Stimulated activated CD8-positive, alpha-beta memory T cell treated with anti-CD3 and anti-CD28 coated beads, Interleukin-4, amount 100 ng/mL, for 48 hours (primary cell): ENCODE measurements around the gene MRPS2.
A peak's percentile ranks its signal among the peaks of the same experiment; 100 is the strongest.
"Not testable (repeated sequence)": the region's sequence is repeated elsewhere in the genome, so short reads cannot be mapped to it uniquely, and the experiment has no call there.

Experiments
- DNase-seq: peaks from one replicate; pipeline ENCODE4 v3.0.0-alpha.2; 2020

The MRPS2 gene

DNA sequence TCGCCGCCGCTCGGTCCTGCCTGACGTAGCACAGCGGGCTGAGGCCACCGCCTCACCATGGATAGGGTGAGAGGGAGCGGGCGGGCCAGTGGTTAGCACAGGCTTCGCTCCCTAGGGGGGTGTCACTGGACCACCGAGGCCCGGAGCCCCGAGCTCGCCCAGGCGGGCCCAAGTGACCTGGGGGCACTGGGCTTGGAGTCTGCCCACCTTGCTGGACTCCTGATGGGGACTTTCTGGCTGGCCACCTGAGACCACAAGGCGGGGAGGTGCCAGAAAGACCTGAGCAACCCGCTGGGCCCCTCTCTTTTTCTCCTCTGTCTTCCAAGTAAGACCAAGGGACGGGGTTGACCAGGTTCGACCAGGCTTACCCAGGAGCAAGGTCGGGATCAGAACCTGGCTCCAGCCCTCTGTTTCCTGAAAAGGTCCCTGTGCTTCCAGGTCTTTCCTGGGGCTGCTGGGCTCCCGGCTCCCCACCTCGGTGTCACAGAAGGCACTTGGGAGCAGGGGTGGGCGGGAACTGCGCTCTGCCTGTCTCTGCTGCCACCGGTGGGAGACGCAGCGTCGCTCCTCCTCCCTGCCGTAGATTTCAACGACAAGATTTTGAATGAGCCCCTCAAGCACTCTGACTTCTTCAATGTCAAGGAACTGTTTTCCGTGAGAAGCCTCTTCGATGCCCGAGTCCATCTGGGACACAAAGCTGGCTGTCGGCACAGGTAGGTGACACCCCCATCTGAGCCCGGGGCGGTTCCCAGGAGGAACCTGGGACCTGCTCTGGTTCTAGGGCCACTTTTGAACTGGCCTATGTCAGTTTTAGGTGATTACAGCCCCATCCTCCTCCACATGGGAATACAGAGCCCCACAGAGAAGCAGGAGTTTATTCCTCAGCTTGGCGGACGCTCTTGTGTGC, 1.0 kb downstream of the MRPS2 start:
- peak; percentile 77 for DNase-seq

DNA sequence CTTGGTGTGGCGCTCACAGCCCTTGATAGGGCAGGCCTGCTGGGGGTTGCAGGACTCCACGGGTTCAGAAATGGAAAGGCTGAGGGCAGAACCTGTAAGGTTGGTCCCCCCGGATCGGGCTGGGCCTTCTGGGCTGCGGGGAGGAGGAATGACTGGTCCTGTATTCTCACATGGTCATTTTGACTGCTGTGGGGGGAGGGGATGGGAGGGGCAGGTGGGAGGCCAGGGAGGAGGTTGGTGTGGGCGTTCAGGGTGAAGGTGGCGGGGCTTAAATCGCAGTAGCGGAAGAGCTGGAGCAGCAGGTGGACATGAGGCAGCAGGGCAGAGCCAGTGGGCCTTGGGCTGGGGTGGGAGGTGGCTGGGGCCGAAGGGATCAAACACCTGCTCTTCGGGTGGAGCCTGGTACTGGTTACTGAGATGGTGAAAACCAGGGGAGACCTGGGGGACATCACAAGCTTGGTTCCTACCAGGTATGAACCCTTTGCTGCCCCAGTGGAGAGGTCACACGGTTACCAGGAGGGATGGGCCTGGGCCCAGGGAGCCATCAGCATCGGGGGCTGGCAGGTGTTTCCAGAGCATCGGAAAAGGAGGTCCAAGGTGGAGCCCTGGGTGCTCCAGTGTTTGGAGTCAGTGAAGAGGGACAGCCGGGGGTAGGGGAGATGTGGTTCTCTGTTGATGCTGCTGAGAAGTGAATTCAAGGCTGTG, 1.8 kb downstream of the MRPS2 start:
- DNase-seq: no peak

DNA sequence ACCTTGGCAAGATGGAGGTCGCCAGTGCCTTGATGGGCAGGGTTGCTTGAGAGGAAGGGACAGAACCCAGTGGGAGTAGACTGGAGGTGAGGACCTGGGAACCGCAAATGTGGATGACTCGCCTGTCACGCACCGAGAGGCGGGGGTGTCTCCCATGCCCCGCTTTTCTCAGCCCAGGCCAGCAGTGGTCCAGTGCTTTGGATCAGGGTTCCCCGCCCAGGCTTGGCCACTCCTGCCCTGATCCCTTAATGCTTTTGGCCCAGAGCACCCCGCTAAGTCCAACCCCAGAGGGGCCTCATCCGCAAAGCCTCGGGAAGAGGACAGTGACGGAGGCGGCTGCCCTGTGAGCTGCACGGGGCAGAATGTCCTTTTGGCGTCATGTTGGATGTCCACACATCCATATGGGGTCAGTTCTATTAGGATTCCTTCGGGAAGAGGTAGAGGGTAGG, 2.4 kb downstream of the MRPS2 start:
- DNase-seq: no peak

DNA sequence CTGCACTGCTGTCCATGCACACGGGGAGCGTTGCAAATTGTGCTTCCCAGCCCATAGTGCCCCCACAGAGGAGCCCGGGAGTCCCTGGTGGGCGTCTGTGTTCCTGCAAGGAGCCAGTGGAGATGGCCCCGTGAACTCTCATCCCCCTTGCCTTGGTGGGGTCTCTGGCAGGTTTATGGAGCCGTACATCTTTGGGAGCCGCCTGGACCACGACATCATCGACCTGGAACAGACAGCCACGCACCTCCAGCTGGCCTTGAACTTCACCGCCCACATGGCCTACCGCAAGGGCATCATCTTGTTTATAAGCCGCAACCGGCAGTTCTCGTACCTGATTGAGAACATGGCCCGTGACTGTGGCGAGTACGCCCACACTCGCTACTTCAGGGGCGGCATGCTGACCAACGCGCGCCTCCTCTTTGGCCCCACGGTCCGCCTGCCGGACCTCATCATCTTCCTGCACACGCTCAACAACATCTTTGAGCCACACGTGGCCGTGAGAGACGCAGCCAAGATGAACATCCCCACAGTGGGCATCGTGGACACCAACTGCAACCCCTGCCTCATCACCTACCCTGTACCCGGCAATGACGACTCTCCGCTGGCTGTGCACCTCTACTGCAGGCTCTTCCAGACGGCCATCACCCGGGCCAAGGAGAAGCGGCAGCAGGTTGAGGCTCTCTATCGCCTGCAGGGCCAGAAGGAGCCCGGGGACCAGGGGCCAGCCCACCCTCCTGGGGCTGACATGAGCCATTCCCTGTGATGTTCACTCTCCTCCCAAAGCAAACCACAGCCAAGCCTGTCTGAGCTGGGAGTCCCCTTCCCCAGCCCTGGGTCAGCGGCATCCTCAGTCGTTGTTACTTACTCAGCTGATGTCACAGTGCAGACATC, 3.1 kb downstream of the MRPS2 start:
- DNase-seq: no peak

DNA sequence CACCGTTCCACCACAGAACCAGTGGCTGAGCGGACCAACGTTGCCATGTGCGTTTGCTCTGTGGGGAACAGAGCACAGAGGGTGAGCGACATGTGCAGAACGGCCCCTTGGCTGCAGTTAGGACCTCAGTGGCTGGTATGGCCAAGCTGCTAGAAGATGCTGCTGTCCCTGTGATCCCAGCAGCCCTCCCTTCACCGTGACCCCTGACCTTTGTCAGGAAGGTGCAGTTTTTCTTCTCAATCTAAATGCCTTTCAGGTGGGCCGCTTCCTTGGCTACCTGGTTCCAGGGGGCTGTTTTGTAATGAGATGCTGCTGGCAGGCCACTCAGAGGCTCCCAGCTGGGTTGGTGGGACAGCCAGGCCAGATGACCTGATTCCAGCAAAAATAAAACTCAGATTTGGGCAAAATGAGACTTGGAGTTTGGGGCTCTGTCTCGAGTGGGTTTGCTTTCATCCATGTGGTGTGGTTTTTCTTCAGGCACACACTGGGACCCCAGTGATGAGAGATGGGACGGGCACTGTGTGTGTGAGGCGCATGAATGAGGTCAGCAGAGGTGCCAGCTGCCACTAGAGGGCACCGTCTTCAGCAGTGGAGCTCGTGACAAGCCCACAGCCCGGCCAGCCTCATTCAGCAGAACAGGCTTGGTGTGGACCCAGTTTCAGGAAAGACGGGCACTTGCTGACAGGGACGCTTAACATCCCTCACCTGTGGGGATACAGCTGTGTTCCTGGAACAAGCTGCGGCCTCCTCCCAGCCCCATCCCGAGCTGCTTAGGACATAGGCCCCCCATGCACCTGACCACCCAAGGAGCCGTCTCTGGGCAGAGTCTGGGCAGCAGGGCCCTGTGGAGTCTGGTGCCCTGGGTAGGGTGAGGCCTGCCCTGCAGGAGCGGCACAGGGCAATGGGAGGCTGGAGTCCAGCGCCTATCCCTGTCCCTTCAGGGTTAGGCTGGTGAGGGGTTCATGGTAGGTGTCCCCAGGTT, 4.1 kb downstream of the MRPS2 start:
- DNase-seq: peak; percentile 74

DNA sequence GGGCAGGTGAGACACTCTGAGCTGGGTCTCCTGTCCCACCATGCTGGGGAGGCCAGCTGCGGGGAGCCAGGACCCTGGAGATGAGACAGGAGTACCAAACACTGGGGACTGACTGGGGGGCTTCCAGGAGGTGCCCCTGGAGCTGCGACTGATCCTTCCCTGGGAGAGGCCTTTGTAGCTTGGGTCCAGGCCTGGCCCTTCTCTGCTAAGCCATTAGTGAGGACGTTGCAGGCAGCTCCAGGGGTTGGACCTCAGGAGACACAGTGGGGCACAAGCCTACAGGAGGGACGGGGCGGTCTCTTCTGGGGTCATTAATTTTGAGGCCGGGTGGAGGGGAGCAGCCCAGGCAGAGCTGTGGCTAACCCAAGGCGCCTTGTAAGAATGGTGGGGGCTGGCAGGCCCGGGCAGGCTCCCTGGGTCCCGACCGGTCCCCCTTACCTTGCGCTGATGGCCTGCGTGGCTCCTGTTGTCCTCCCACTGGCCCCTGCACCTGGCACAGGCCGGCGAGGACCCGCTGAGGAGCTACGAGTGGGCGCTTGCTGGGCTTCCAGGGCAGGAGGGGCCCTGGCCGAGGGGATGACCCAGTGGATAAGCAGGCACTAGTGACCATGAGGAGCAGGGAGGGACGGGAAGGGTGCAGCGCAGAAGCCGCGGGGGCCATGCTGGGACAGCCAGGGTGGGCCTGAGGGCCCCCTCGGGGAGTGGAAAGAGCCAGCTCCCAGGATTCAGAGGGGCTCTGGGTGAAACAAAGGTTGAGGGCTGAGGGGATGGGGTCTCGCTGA, 5.1 kb downstream of the MRPS2 start:
- DNase-seq: no peak

DNA sequence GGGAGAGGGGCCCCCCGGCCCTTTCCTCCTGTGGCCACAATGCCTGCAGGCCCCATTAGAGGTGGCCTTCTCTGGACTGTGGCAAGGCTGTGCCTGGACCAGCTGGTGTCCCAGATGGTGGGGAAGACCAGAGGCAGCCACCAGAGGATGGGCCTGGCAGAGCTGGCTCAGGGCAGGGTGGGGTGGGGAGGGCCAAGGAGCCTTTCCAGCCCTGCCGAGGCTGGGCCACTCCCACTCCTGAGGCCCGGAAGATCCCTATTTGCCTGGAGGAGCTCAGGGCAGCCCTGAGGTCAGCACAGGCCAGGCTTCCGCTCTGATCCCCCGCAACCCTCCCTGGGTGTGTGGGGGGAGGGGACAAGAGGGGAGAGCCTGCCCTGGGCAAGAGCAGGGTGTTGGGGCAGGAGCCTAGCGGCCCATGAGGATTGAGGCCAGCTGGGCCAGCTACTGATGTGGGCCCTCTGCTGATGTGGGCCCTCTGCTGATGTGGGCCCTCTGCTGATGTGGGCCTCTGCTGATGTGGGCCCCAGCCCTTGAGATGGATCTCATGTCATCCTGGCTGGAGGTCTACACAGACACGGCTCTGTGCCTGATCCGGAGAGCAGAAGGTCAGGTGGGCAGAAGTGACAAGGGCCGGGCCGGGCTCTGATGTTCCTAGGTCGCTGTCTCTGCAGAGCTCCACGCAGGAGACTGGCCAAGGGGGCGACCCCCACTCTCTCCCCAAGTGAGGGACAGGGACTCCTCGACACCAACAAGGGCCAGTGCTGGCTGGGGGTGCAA, 6.0 kb downstream of the MRPS2 start:
- no peak for DNase-seq

DNA sequence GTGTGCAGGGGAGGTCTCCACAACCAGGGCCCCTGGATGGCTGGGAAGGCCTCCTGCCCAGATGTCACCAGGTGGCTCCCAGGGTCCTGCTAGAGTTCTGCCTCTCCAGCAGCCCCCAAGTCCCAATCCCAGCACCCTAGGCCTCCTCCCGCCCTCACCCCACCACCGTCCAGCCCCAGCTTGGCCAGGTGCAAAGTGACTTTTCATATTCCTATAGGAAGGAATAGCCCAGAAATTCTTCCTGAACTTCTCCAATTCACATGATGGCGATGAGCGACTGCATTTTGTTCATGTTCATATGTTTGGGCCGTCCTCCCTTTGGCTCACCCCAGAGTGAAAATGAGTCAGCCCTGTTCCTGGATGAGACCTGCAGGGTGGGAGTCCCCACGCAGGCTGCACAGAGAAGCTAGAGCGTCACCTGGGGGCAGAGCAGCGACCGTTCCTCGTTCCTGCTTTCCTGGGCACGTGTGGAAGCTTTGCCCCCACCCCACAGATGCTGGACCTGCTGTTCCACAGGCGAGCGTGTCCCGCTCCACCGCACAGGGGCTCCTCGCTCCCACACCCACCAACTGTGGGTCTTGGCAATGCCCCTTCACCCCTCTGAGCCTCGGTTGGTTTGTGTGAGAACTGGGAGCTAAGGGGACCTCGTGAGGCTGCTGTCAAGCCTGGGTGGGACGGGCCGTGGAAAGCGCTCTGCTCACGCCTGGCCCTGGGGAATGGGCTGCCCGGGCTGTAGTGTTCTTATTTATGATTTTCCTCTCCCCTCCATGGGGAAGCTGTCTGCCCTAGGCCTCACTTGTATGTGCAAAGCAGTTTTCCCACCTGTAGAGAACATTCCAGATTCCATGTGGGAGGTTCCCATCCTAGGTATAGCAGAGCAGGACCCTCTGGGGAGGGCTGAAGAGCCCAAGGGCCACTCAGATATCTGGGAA, 6.9 kb downstream of the MRPS2 start:
- DNase-seq: no peak

DNA sequence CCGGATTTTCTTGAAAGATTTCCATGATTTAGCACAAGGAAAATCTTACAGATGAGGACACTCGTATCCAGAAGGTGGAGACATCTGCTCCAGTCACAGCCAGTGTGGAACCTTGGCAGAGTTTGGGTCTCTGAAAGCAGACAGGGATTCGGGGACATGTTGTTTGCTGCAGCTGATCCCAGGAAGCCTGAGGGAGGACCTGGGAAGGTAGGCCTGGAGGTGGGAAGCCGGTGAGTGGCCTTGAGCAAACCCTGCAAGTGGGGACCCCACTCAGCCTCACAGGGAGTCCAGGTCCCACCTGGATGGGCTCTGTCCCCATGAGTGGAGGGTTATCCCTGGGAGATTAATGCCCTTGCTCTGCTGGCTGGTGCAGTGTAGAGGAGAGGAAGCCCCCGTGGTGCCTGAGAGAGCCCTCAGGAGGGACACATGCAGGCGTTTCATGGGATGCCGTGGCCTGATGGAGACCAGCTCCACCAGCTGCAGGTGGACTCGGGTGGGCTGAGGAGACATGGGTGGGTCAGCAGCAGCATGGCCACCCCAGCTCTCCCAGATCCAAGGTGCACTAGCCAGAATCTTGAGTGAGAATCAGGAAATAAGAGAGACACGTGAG, 7.8 kb downstream of the MRPS2 start:
- no peak for DNase-seq

DNA sequence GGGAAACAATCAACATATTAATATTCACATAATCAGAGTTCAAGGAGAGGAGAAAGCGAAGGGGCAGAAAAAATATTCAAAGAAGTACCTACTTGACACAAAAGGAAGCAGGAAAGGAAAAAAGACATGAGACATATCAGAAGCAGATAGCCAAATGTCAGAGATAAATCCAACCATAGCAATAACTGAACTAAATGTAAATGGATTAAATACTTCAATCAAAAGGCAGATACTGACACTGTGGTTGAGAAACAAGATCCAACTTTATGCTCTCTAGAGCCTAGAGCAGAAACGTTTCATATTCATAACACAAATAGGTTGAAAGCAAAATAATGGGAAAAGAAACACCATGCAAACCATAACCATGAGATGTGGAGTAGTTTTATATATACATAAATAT, 9.0 kb downstream of the MRPS2 start:
- no peak for DNase-seq

DNA sequence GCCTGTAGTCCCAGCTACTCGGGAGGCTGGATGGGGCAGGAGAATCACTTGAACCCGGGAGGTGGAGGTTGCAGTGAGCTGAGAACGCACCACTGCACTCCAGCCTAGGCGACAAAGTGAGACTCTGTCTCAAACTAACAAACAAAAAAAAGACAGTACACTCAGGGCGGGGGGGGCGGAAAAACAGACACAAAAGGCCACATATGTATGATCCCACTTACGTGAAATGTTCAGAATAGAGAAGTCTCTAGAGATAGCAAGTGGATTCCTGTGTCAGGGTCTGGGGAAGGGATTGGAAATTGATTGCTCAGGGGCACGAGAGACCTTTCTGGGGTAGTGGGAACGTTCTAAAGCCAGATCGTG, 11.7 kb downstream of the MRPS2 start:
- no peak for DNase-seq

DNA sequence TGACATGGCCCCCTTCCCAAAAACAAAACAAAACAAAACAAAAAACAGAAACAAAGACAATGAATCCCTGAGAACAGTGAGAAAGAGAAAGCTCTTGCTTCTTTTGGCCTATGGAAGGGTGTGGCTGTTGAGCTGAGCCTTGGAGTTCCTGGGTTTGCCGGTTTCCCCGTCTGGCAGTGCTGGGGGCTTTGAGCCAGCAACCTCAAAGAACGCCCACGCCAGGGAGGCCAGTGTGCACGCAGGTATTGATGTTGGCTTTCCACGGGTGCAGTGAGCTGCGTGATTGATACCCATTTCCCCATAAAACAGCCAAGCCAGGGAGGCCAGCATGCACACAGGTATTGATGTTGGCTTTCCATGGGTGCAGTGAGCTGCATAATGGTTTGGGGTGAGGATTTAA, 12.4 kb downstream of the MRPS2 start:
- DNase-seq: no peak

DNA sequence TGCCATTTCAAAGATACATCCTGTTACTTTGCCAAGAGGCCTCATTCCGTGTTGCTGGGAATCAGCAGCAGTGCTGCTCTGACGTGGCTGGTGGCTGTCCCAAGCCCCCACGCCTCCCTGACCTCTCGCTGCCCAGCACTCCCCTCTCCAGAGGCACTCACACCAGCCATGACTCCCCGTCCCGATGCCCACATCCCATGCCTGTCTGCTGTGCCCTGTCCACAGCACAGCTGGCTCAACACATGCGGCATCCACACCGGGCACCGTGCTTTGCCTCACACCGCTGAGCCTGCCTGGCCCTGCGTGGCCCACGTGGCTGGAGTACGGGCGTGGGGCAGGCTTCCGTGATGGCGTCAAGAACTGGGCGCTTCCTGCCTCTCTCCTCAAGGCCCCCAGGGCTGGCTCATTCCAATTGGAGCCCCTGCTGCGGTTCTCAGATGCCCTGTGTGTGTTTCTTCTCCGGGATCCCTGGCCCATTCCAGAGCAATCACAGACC, 12.9 kb downstream of the MRPS2 start:
- no peak for DNase-seq

DNA sequence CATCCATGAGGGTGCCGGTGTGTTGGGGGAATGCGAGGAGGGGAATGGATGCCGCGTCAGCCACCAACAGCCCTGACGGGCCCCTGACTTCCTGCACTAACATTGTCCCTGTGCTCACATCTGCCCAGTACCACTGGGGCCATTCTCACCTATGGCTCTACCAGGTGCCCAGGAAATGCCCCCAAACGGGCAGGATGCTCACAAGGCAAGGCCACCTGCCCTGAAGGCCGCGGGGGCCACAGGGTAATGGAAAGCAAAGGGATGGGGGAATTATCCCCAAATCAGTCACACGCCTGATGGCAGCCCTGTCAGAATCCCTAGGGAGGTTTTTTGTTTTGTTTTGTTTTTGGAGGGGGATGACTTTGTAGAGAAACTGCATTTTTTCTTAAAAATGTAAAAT, 13.4 kb downstream of the MRPS2 start:
- not testable (repeated sequence) for DNase-seq

DNA sequence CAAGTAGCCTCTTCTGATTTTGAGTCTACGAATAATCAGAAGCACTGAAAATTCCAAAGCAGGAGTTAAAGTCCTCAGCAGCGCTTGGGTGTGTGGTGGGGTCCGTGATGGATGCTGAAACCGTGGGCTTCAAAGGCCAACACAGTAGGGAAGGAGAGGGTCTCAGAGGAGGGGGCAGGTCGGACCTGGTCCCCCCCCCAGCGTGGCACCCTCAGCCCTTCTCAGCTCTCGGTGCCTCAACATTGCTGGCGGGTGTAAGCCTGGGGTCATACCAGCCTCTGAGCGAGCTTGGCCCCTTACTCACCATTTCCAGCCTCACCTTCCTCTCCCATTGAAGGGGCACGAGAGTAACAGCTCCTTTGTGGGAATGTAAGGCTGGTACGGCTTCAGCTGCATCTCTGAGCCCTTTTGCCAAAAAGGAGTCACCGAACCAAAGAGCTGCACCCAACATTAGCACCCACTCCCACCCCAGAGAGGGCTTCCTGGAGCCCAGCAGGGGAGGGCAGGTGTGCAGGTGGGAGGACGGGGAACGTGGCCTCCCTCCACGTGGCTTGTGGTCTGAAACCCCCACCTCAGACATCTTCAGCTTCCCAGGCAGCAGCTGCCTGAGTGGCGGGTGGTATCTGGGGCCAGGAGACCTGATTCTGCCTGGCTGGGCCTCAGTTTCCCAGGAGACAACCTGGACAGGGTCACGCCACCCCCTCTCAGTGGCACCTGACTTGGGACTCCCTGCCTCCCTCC, 14.0 kb downstream of the MRPS2 start:
- no peak for DNase-seq

DNA sequence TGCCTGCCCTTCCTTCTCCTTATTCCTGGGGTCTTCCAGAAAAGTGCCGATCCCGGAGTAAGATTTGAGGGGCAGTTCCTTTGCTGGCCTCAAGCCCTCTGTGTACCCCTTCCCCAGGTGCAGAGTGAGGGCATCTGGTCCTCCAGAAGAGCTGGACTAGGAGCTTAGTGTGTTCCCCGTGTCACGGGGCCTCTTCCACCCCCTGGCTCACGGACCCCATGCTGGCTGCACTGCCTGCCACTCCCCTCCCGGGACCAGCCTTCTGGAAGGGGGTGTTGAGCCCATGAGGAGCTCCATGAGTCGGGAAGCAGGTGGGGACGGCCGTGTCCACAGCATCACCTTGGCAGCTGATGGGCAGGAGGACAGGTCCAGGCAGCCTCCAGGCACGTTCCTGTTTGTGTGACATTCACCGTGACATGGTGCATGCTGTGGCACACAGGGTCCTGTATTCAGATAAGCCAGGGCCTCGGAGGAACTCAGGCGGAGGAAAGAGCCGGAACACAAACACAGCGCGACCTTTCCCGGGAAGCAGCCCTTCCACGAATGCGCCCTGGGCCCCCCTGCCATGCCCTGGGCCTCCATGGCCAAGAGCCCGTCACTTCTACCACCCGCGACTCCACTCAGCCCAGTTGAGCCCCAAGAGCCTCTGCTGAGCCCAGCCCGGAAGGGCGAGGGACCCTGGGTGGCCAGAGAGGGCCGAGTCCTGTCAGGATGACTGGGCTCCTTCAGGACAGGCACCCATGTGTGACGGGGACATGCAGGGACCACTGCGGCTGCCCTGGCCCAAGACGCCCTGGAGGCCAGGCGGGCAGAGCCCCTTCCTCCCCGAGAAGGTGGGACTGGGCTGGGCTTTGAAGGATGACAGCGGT, 14.8 kb downstream of the MRPS2 start:
- DNase-seq: no peak
